OCI-LY7 (cell line): ENCODE results near the gene LAMA3.

Experiments used
- EZH2phosphoT487 ChIP-seq: fragments of 200-600 bp; sonication (generic); IDR thresholded peaks from 2 replicates; pipeline ENCODE4 v1.6.1; 2018; ENCODE audit warnings: low read depth, borderline replicate concordance, mild to moderate bottlenecking, mixed run types, antibody characterized with exemption, low read length, moderate library complexity, mixed read lengths
- TF ChIP-seq, protein P1 (sequence below): fragments of 200-600 bp; sonication (generic); conservative IDR thresholded peaks from 2 replicates; pipeline ENCODE4 v1.5.1; 2014; ENCODE audit warnings: mild to moderate bottlenecking, antibody characterized with exemption, low read length, moderate library complexity, mixed read lengths

DNA sequence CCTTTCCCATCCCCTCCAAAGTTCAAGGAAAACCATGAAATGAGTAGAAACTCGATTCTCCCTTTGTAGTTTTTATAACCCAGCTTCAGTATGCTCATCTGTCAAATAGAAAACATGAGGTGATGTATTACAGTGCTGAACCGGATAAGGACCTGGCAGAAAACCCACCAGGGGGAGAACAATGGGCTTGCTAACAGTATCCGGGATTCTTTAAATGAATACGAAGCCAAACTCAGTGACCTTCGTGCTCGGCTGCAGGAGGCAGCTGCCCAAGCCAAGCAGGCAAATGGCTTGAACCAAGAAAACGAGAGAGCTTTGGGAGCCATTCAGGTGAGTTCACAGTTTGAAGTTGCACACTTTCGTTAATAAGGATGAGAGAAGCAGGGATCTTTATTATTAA lies 211.7 kb downstream of the LAMA3 start:
- TF ChIP-seq, protein P1, sequence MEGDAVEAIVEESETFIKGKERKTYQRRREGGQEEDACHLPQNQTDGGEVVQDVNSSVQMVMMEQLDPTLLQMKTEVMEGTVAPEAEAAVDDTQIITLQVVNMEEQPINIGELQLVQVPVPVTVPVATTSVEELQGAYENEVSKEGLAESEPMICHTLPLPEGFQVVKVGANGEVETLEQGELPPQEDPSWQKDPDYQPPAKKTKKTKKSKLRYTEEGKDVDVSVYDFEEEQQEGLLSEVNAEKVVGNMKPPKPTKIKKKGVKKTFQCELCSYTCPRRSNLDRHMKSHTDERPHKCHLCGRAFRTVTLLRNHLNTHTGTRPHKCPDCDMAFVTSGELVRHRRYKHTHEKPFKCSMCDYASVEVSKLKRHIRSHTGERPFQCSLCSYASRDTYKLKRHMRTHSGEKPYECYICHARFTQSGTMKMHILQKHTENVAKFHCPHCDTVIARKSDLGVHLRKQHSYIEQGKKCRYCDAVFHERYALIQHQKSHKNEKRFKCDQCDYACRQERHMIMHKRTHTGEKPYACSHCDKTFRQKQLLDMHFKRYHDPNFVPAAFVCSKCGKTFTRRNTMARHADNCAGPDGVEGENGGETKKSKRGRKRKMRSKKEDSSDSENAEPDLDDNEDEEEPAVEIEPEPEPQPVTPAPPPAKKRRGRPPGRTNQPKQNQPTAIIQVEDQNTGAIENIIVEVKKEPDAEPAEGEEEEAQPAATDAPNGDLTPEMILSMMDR: no peak
- no peak for TF ChIP-seq EZH2phosphoT487
